Activated CD4-positive, alpha-beta T cell treated with anti-CD3 and anti-CD28 coated beads, Interleukin-2, Interleukin-4, amounts not matched to agents 100 ng/mL and 50 ng/mL, durations not matched to agents 16 hours and 8 hours (primary cell): ENCODE measurements around the gene EFNA4.

Experiments used
- DNase-seq: peaks from one replicate; pipeline ENCODE4 v3.0.0-alpha.2; 2020; ENCODE audit warnings: low spot score

The EFNA4 gene

GRCh38 chr1:155033524-155033923, 30.0 kb upstream of the EFNA4 start, which contains the start of the genes DCST1 and DCST2:
TSS of gene DCST1 (plus strand) at chr1:155033824. CDS start at chr1:155034037, 213 bp downstream.
TSS of gene DCST2 (minus strand) at chr1:155033781. CDS start at chr1:155033701, 80 bp downstream.
- no peak for DNase-seq

- DNase-seq: no peak
Observed at GRCh38 chr1:155034318-155035208, 29.0 kb upstream of the EFNA4 start.

- DNase-seq: no peak
Observed at GRCh38 chr1:155035936-155036335, 27.6 kb upstream of the EFNA4 start.

GRCh38 chr1:155037043-155037442, 26.5 kb upstream of the EFNA4 start:
- no peak for DNase-seq

- DNase-seq: no peak
Observed at GRCh38 chr1:155037851-155038441, 25.6 kb upstream of the EFNA4 start.

GRCh38 chr1:155038602-155039307, 24.8 kb upstream of the EFNA4 start:
- no peak for DNase-seq

GRCh38 chr1:155039308-155039669, 24.3 kb upstream of the EFNA4 start:
- no peak for DNase-seq

- no peak for DNase-seq
Observed at GRCh38 chr1:155040358-155041093, 23.0 kb upstream of the EFNA4 start.

- no peak for DNase-seq
Observed at GRCh38 chr1:155042789-155043188, 20.8 kb upstream of the EFNA4 start.

- no peak for DNase-seq
Observed at GRCh38 chr1:155043301-155043702, 20.2 kb upstream of the EFNA4 start.

GRCh38 chr1:155043793-155044192, 19.7 kb upstream of the EFNA4 start:
- no peak for DNase-seq

GRCh38 chr1:155044365-155044764, 19.2 kb upstream of the EFNA4 start:
- DNase-seq: no peak

- DNase-seq: peak; percentile 67
Observed at GRCh38 chr1:155044812-155045657, 18.5 kb upstream of the EFNA4 start.

GRCh38 chr1:155048449-155049334, 14.8 kb upstream of the EFNA4 start:
- no peak for DNase-seq

GRCh38 chr1:155049651-155050559, 13.6 kb upstream of the EFNA4 start:
- no peak for DNase-seq

- DNase-seq: peak; percentile 80
Observed at GRCh38 chr1:155050560-155051341, 12.8 kb upstream of the EFNA4 start, which contains the start of gene ADAM15. TSS of gene ADAM15 (plus strand) at chr1:155051316. CDS start at chr1:155051387, 71 bp downstream.

GRCh38 chr1:155051342-155051776, 12.2 kb upstream of the EFNA4 start:
- DNase-seq: no peak
